Right renal cortex interstitium (tissue), 3 donors: ENCODE data around the gene CES2. TPM values are rescaled to one million over a fixed set of nuclear protein-coding genes. Genes with fewer than 3 reads are reported as not detected.

ENCODE experiments used
- DNase-seq, 3 donors: peaks; one replicate each; pipeline ENCODE4 v3.0.0-alpha.2; 2013; ENCODE audit warnings: low read depth in 3 of 3, low spot score in 2 of 3
- polyA plus RNA-seq, 3 donors: library from polyadenylated mRNA; unstranded; fragments of 120-200 nt; gene quantifications; one replicate each; pipeline ENCODE4 v1.2.1, GENCODE V29; 2013; ENCODE audit not compliant: insufficient read length in 3 of 3

CES2 gene
- polyA plus RNA-seq, 3 donors = 39.6 to 45.2 (median 39.7) TPM

DNA sequence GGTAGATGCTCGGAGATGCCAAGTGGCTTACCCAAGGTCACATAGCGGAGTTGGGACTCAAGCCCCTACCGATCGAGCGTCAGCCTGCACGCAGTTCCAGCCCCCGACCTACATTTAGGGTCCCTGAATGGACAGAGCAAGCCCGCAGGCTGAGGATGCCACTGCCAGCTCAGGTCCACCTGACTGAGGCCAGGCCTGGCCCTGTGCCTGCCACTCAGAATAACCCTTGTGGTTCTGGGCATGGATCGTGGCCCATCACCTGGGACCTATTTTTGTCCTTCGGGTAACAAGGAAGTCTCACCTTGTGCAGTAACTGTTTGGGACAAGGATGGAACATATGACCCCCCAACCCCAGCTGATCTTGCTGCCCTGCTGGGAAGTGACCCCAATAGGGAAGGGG is 33.7 kb upstream of the CES2 start:
- no peak for DNase-seq

DNA sequence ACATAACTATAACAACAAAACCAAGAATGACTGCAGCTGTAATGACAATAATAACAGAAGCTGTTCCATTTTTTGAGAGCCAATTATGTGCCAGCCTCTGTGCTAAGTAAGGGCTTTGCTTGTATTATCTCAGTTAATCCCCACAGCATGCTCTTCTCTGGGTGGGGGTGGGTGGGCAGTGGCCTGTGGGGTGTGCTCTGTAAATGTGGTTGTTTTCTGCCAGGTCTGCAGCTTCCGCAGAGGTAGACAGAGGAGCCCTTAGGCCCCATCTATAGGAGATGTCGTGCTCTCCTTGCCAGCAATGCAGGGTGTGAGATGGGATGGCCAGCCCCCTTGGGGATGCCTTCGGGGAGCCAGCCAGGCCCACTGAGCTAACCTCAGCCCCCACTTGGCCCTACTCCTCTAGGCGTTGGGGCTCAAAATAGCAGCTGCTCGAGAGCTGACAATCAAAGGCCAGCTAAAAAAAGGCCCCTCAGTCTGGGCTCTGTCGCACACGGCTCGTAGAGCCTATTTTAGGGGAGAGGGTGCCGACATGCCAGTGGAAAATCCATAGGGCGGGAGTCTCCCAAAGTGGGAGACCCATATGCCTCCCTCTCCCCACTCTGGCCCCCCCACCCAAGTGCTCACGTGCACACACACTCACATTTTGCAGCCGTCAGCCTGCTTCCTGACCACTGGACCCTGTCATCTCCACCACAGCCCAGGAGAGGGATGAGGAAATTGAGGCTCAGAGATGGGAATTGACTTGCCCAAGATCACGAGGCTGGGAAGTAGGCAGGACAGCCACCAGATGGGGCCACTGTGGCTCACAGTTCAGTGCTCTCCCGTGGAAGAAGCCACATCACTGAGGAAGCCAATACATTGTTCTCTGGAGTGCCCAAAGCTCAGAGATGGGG is 32.4 kb upstream of the CES2 start:
- no peak for DNase-seq

DNA sequence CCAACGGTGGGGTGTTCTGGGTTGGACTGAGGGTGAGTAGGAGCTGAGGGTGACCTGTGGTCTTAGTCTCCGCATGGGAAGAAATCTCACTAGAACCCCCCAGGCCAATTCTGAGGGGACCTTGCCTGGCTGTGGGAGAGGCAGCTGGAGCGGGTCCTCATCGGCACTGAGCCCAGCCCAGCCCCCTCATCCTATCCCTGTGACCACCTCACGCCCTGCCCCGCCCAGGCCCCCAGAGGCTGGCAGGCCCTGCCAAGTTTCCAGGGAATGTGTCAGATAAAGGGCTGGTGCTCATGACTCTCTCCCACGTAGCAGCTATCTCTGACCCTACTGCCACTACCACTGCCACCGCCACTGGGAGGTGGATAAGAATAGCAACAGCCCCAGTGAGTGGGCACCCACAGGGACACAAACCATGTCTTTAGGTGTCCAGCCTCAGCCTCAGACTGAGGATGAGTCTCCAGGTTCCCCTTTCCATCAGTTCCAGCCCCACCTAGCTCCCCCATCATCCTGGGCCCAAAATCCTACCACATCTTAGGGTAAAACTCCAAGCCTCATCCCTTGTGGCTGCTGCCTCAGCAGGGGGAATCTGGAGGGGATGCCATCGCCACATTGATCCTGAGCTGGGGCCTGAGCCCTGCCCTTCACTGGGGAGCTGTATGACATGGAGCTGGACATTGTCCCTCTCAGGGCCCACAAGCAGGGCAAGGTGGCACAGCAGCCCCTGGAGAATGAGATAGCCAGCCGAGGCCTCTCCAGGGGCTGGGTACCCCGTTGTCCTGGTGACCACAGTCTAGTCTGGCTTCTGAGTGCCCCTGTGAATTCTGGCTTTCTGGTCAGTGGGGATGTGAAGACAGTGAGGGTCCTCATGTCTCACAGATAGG is 31.5 kb upstream of the CES2 start:
- DNase-seq = no peak

DNA sequence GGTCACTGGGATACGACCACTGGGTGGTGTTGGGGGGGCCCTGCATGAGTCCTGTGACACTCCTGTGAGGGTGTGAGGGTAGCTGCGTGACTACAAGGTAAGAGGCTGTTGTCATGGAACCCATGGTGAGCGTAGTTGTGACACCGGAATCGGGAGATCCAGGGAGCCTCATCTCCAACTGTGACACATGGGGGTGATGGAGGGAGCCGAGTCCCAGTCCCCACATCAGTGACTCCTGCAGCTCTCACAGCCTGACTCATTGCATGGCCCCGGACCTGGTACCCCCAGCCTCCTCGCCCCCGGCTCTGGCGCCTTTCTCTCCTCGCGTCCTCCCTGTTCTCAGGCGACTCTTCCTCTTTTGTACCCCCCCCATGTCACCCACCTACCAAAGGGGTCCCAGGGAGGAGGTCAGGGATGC is 30.9 kb upstream of the CES2 start:
- DNase-seq = no peak

DNA sequence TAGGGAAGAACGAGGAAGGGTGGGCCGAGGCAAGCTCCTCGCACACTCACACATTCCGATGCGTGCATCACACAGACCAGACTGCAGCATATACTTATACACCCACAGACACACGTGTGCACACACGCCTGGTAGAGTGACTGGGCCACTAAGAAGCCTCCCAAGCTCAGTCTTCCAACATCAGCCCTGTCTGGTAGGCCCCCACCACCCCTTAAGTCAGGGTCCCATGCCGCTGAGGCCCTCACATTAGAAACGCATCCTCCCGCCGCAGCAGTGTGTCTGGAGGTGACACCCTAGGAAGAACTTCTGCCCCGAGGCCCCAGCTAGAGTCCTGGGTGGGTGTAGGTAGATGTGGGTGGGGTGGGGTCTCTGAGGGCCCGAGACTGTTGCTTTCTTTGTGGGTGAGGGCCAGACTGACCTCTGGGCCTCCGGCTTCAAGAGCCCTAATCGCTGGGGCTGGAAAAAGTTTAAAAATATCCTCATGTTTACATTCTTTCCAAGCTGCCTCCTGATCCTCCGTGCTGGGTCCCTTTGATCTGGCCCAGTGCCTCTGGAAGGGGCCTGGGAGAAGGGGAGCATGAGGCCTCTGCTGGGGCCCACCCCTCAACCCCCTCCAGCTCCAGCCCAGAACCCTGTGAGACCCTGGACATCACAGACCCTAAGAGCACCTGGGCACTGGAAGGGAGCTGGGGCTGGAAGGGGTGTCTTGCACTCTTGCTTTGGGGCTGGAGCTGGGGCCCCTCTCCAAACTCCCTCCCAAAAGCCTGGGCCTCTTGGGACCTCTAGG is 30.3 kb upstream of the CES2 start:
- DNase-seq = no peak

DNA sequence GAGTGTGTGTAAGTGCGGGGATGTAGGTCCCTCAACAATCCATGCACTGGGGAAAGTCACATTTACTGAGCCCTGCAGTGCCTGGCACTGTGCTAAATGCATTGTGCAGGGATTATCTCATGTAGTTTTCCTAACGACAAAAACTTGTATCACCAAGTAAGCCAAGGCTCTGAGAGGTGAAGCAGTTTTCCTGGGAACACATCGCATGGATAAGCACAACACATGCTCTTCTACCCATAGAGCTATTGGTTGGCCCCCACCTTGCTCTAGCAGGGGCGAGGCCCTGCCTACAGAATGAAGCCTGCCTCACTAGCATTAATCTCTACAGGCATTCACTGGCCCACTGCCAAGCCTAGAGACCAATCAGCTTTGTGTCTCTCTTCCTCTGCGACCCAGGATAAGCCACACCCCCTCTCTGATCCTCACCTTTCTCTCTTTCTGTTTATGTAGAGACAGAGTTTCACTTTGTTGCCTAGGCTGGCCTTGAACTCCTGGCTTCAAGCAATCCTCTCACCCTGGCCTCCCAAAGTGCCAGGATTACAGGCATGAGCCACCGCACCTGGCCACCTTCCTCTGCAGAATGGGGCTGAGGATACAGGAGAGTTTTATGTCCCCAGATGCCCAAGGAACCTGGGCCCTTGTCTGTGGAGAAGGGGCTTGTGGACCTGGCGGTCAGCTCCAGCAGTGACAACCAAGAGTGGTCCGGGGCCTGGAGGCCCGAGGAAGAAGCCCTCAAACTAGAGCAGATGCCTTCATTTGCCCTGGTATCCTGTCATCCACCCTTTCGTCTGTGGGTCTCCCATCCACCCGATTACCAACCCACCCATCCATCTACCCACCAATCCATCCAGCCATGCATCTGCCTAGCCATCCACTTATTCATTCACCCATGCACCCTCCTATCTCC is 29.4 kb upstream of the CES2 start:
- no peak for DNase-seq

DNA sequence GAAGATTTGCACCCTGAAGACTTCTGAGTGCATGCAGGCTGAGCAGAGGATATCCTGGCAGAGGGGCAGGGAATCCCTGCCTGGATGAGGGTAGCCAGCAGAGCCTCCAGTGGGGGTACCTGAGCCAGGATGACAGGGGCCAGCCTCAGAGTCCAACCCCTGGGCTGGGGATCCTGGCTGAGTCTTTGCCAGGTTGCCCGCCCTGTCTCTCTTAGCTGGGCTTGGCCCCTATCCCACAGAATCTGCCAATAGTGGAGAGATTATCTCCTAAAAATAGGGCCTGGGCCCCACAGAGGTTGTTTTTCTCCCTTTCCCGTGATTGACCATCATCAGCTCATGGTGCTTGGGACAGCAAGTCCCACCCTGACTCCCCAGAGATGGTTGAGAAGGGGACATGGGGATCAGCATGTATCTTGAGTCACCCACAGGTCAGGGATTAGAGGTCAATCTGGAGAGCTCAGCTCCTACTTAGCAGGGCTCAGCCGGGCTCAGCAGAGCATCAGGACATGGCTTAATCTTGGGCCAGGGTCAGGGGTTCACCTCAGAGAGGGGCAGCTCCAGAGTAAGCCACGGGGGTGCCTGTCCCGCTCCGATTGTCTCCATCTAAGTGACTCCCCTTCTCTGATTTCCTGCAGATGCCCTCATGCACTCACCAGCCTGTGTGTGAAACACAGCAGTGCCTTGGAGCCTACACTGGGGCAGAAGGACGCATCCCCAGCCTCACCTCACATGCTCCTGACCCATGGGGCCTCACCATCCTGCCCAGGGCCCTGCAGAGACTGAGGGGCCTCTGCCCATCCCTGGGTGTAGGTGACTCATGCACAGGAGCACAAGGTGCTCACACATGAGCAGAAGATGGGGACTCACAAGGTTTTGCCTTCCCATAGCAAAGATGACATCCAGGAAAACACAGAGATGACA is 28.1 kb upstream of the CES2 start:
- no peak for DNase-seq

DNA sequence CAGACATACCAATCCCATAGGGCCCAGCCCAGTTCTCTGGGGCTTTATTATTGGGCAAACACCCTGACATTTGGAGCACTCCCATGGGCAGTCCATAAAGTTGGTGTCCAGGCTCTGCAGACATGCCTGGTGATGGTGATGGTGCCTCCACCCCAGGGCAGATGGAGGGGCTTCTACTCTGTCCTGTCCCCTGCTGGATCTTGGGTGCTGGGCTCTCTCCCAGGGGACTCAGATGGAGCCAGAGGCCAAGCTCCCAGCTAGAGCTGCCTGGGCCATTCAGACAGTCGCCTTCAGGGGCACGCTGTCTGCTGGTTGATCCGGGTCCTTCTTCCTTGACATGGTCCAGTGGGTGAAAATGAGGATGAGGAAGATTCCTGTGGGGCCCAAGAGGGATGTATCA is 27.2 kb upstream of the CES2 start:
- DNase-seq = no peak

DNA sequence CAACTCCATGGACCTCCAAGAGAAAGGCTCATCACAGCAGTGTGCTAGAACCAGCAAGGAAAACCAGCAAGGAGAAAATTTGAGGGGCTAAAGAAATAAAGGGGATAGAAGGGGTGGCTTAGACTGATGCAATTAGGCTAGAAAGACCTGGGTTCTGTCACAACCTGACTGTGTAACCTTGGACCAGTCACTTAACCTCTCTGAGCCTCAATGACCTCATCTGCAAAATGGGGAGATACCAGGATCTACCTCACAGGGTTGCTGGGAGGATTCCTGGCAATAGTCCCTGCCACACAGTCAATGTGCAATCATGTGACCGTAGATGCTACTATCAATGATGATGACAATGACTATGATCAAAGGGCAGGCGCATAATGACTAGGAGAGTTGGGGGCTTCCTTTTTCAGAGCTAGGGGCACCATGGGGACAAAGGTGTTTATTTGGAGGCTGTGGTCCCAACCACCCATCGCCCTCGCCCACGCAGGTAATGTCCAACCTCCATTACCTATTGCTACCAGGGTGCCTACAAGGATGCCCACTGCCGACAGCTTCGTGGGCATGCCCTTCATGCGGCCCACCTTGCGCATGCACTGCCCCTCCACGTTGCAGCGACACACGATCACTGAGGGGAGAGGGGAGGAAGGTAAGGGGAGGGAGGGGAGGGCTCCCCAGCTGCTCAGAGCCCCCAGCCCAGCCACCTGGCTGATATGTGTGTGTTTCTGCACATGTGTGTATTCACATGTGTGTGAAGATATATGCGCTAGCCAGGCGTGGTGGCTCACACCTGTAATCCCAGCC is 26.4 kb upstream of the CES2 start:
- DNase-seq = no peak

DNA sequence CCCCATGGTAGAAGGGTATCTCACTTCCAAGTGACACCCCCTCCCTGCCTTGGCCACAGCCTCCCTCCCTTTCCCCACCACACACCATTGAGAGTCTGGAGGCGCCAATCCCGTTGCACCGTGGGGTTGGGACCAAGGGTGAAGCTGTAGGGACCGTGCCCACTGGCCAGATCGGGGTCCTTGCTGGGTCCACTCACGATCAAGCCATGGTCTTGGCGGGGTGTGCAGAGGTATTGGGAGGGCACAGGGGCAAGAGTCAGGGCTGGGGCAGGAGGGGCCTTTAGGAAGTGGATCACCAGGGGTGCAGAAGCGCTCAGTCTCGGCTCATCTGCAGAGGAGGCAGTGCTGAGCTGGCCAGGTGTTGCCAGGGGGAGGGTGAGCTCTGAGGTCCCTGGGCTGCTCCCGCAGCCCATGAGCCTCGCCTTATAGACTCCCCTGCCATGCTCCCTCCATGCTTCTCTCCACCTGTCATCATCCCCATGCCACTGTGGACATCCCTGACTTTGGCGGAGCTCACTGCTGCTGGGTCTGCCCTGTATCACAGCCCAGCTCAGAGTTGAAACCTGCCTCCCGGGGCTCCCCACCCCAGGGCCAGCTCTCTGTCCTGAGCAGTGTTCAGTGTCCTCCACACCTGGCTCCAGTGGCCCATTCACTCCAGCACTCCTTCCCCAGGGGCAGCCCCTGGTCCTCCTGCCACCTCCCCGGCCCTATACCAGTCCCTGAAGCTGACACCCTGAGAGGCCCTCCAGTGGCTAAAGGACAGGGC is 25.0 kb upstream of the CES2 start:
- no peak for DNase-seq

DNA sequence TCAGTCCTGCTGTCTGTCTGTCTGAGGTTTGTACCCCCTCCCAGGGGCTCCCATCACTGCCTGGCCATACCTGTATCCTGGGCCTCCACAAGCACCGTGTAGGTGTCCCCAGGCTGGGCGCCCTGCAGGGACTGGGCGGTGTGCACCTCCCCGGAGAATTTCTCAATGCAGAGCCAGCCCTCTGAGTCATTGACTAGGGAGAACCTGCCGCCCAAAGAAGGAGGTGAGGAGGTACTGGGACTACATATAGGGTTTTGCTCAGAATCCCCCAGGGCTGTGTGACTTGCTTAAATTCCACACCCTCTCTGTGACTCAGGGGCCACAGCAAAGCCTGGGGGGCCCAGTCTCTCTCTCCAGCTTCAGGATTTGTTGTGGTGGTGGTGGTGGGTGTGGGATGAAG is 24.2 kb upstream of the CES2 start:
- no peak for DNase-seq

DNA sequence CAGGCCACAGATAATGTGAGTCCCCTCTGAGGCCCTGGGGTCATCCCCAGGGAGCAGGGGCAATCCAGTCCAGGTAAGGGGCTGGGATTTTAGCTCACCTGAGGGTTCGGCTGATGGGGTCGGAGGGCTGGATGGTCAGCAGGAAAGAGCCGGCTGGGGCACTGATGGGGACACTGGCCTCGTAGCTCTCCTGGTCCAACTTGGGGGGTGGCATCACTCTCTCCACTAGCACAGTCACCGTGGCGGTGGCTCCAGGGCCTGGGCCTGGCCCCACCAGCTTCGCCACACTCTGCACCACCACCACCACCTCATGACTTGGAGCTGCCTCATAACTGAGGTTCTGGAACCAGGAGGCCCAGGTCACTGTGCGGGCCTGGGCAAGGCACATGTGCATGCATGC is 23.5 kb upstream of the CES2 start:
- no peak for DNase-seq

DNA sequence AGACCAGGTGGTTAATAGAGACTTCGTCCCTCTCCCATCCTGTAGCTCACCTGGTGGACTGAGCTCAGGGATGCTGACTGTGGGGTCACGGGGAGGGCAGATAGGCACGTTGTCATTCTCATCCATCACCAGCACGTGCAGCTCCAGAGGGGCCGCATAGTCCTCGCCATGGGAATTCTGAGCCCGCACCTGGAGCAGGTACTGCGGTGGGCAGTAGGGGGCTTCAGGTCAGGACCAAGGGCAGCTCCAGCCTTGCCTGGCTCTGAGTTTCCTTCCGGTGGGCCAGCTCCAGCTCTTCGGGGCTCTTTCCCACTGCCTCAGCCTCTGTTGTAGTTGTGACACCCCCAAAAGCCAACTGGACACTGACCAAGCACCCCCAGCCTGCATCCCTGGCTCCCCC is 22.2 kb upstream of the CES2 start:
- DNase-seq = no peak

DNA sequence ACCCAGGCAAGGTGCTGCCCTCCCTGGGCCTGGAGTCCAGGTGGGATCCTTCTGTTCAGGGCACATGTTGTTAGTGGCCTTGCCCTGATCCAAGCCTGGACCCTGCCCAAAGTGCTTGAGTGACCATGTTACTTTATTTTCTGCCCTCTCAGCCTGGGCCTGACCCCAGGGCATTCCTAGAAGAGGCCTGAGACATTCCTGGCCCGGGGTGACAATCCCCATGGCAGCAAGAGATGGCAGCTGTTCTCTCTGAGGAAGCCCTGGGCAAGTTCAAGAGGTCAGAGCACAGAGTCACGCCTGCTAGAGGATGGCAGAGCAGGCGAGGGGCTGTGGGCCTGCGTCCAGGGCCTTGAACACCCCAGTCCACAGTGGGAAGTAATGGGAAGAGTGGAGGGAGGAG is 21.6 kb upstream of the CES2 start:
- DNase-seq = no peak

DNA sequence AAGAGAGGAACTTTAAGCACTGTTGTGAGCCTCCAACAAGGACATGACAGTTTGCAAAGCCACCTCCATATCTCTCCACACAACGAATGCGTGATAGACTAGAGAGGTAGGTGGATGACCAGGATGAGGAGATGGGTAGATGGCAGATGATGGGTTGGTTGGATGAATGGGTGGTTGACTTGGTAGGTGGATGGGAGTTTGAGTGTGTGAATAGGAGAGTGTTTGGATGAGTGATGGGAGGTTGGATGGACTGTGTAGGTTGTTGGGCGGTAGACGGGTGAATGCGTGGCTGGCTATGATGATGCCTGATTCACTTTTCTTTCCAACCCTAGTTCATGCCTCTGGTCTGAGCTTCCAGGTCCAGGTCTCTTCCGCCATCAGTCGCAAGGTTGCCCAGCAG is 20.8 kb upstream of the CES2 start:
- DNase-seq = no peak

DNA sequence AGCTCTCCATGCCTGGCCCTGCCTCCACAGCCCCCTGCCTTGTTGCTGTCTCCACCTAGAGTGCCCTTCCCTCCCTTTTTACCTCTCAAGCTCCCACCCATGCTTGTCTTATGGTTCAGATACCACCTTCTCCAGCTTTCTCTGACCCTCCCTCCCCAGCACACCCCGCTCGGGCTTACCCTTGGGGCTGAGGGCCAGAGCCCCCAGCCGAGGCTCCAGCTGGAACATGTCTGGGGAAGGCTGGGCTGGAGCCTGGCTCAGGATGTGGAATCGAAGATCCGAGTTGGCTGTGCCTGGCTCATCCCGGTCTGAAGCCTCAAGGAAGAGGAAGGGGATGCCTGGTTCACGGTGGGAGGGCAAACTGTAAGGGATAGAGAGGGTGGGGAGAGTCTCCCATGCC is 20.3 kb upstream of the CES2 start:
- DNase-seq = no peak

DNA sequence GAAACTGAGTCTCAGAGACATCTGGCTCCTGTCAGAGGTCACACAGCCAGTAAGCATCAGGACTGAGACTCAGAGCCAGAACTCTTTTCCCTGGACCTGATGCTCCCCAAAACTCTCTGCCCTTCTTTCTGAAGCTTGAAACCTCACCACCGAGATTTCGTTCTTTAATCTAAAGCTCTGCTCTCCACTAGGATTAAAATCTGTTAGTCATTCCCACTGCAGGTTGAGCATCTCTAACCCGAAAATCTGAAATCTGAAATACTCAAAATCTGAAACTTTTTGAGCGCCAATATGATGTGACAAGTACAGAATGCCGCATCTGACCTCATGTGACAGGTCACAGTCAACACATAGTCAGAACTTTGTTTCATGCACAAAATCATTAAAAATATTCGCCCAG is 18.8 kb upstream of the CES2 start:
- no peak for DNase-seq
